H9 (cell line): ENCODE results near the gene MDFI. TPM values are rescaled to one million over a fixed set of nuclear protein-coding genes. Genes with fewer than 3 reads are reported as not detected.

Source experiments
- DNase-seq: peaks from one replicate; pipeline ENCODE4 v3.0.0-alpha.2; 2017
- H2AFZ ChIP-seq: one replicate; pipeline ENCODE4 v1.6.1; 2013; ENCODE audit warnings: mild to moderate bottlenecking, low read length, control low read depth, moderate library complexity
- H2AK5ac ChIP-seq: 2 replicates; pipeline ENCODE4 v1.6.1; 2013; ENCODE audit warnings: low read length, control low read depth, mixed read lengths; ENCODE audit not compliant: insufficient read length
- H2BK120ac ChIP-seq: one replicate; pipeline ENCODE4 v1.6.1; 2013; ENCODE audit warnings: low read depth, mild to moderate bottlenecking, low read length, control low read depth, inconsistent platforms; ENCODE audit not compliant: poor library complexity, severe bottlenecking
- H2BK12ac ChIP-seq: 2 replicates; pipeline ENCODE4 v1.6.1; 2013; ENCODE audit warnings: low read length, control low read depth, mixed read lengths, low read depth; ENCODE audit not compliant: insufficient read length
- H2BK15ac ChIP-seq: 2 replicates; pipeline ENCODE4 v1.6.1; 2013; ENCODE audit warnings: low read depth, low read length, control low read depth
- H2BK20ac ChIP-seq: one replicate; pipeline ENCODE4 v1.6.1; 2013; ENCODE audit warnings: low read depth, mild to moderate bottlenecking, low read length, control low read depth, inconsistent platforms; ENCODE audit not compliant: poor library complexity, severe bottlenecking
- H2BK5ac ChIP-seq: 2 replicates; pipeline ENCODE4 v1.6.1; 2013; ENCODE audit warnings: low read length, control low read depth, mixed read lengths; ENCODE audit not compliant: insufficient read length
- H3K14ac ChIP-seq: 2 replicates; pipeline ENCODE4 v1.6.1; 2013; ENCODE audit warnings: low read length, control low read depth; ENCODE audit not compliant: insufficient read depth
- H3K18ac ChIP-seq: 2 replicates; pipeline ENCODE4 v1.6.1; 2013; ENCODE audit warnings: low read depth, mild to moderate bottlenecking, mixed read lengths, low read length, control low read depth; ENCODE audit not compliant: insufficient read length
- H3K23ac ChIP-seq: 2 replicates; pipeline ENCODE4 v1.6.1; 2013; ENCODE audit warnings: low read length, control low read depth, mixed read lengths, low read depth; ENCODE audit not compliant: insufficient read length
- H3K23me2 ChIP-seq: 2 replicates; pipeline ENCODE4 v1.6.1; 2013; ENCODE audit warnings: low read depth, mild to moderate bottlenecking, mixed read lengths, low read length, control low read depth; ENCODE audit not compliant: insufficient read length, poor library complexity, severe bottlenecking
- H3K27ac ChIP-seq: 2 replicates; pipeline ENCODE4 v1.5.1; 2013; ENCODE audit warnings: low read length, control low read depth, mixed read lengths, low read depth; ENCODE audit not compliant: insufficient read length
- H3K27me3 ChIP-seq: 2 replicates; pipeline ENCODE4 v1.6.1; 2013; ENCODE audit warnings: low read length, control low read depth, inconsistent platforms; ENCODE audit not compliant: insufficient read depth
- H3K4ac ChIP-seq: 2 replicates; pipeline ENCODE4 v1.6.1; 2013; ENCODE audit warnings: low read depth, mild to moderate bottlenecking, control low read depth, inconsistent platforms, low read length, moderate library complexity
- H3K4me1 ChIP-seq: 2 replicates; pipeline ENCODE4 v1.6.1; 2013; ENCODE audit warnings: low read length, control low read depth, inconsistent platforms; ENCODE audit not compliant: insufficient read depth
- H3K4me2 ChIP-seq: 2 replicates; pipeline ENCODE4 v1.6.1; 2013; ENCODE audit warnings: low read length, control low read depth, mixed read lengths; ENCODE audit not compliant: insufficient read length, insufficient read depth
- H3K56ac ChIP-seq: 2 replicates; pipeline ENCODE4 v1.6.1; 2013; ENCODE audit warnings: low read depth, mild to moderate bottlenecking, mixed read lengths, low read length, control low read depth; ENCODE audit not compliant: insufficient read length
- H3K79me1 ChIP-seq: 2 replicates; pipeline ENCODE4 v1.6.1; 2013; ENCODE audit warnings: low read depth, mild to moderate bottlenecking, moderate library complexity, low read length, control low read depth, inconsistent platforms; ENCODE audit not compliant: insufficient read depth, poor library complexity, severe bottlenecking
- H3K79me2 ChIP-seq: 2 replicates; pipeline ENCODE4 v1.6.1; 2013; ENCODE audit warnings: low read length, control low read depth, inconsistent platforms; ENCODE audit not compliant: insufficient read depth
- H3K9ac ChIP-seq: 2 replicates; pipeline ENCODE4 v1.6.1; 2013; ENCODE audit warnings: low read length, control low read depth, mixed read lengths; ENCODE audit not compliant: insufficient read length; ENCODE audit errors: extremely low read depth
- H3K9me3 ChIP-seq: one replicate; pipeline ENCODE4 v1.6.1; 2013; ENCODE audit warnings: low read depth, low read length, inconsistent platforms; ENCODE audit not compliant: control insufficient read depth
- H3T11ph ChIP-seq: one replicate; pipeline ENCODE4 v1.6.1; 2013; ENCODE audit warnings: mild to moderate bottlenecking, low read length, control low read depth, inconsistent platforms
- H4K20me1 ChIP-seq: one replicate; pipeline ENCODE4 v1.6.1; 2013; ENCODE audit not compliant: control insufficient read depth, insufficient read length, insufficient read depth
- H4K5ac ChIP-seq: 2 replicates; pipeline ENCODE4 v1.6.1; 2013; ENCODE audit warnings: low read depth, mild to moderate bottlenecking, mixed read lengths, low read length, control low read depth; ENCODE audit not compliant: insufficient read length
- H4K8ac ChIP-seq: replicated peaks from 2 replicates; pipeline ENCODE4 v1.6.1; 2013; ENCODE audit warnings: low read length, control low read depth, mixed read lengths, low read depth; ENCODE audit not compliant: insufficient read length
- H4K91ac ChIP-seq: 2 replicates; pipeline ENCODE4 v1.6.1; 2013; ENCODE audit warnings: low read depth, mild to moderate bottlenecking, moderate library complexity, mixed read lengths, low read length, control low read depth; ENCODE audit not compliant: insufficient read length
- H3K27ac Mint-ChIP-seq, 3 experiments: 2 replicates in 2 of 3; 3 replicates in 1 of 3; pipeline ENCODE4 v1.8.0; 2020 to 2021; ENCODE audit warnings: mixed read lengths in 3 of 3, mild to moderate bottlenecking in 1 of 3, moderate library complexity in 1 of 3
- H3K27me3 Mint-ChIP-seq: 2 replicates; pipeline ENCODE4 v1.8.0; 2021; ENCODE audit warnings: low read depth, mild to moderate bottlenecking, moderate library complexity, mixed read lengths
- H3K36me3 Mint-ChIP-seq, 3 experiments: 2 replicates in 2 of 3; 3 replicates in 1 of 3; pipeline ENCODE4 v1.8.0; 2020 to 2021; ENCODE audit warnings: low read depth in 3 of 3, mixed read lengths in 3 of 3; ENCODE audit not compliant: insufficient read depth in 1 of 3
- H3K4me1 Mint-ChIP-seq, 2 experiments: 2 replicates each; pipeline ENCODE4 v1.8.0; 2020; ENCODE audit warnings: mixed read lengths in 2 of 2
- H3K4me3 Mint-ChIP-seq, 2 experiments: 2 replicates in 1 of 2; 3 replicates in 1 of 2; pipeline ENCODE4 v1.8.0; 2020 to 2021; ENCODE audit warnings: mild to moderate bottlenecking in 2 of 2, mixed read lengths in 2 of 2, moderate library complexity in 1 of 2
- H3K9me3 Mint-ChIP-seq, 2 experiments: 2 replicates in 1 of 2; 3 replicates in 1 of 2; pipeline ENCODE4 v1.8.0; 2020; ENCODE audit warnings: mild to moderate bottlenecking in 2 of 2, mixed read lengths in 2 of 2, moderate library complexity in 1 of 2
- CTCF ChIP-seq: fragments of 200-600 bp; sonication (generic); conservative IDR thresholded peaks from 3 replicates; pipeline ENCODE4 v1.8.0; 2021; ENCODE audit warnings: antibody characterized with exemption, mild to moderate bottlenecking
- WGBS: extraction: QIAGEN DNeasy Blood & Tissue Kit; methylation state at CpG from one replicate; pipeline ENCODE4 v1.1.7; 2013; ENCODE audit warnings: missing lambda C conversion rate, low lambda C conversion rate, mixed read lengths; ENCODE audit not compliant: insufficient read length; ENCODE audit errors: extremely low coverage; 5-methylcytosine and 5-hydroxymethylcytosine counted together
- total RNA-seq: library from RNA; stranded (reverse); gene quantifications from 2 replicates; pipeline ENCODE4 v1.2.1, GENCODE V29; 2021

Gene MDFI
- total RNA-seq, 1 experiment from 2014 or later = 45.0 TPM

GRCh38 chr6:41692730-41693129 is 54.5 kb downstream of the MDFI start:
- no peak overlapping the region for H2BK12ac ChIP-seq
- no peak overlapping the region for H2AK5ac ChIP-seq
- H2BK5ac ChIP-seq = no peak overlapping the region
- no peak for DNase-seq
- H3K79me1 ChIP-seq = no peaks in the 10 kb centered on the region
- Mint-ChIP-seq H3K4me3 (no peak overlapping the region), H3K27ac (no peak overlapping the region), H3K4me1 (peaks cover 17 to 19% of the 10 kb centered on the region in 2 experiments), H3K36me3 (no peaks in the 10 kb centered on the region; a peak in 2 of 7 replicates), H3K27me3 (peaks cover 13% of the 10 kb centered on the region), H3K9me3 (no peaks in the 10 kb centered on the region; a peak in 1 of 5 replicates)
- no peak overlapping the region for H3K14ac ChIP-seq
- no peaks in the 10 kb centered on the region for H3K23me2 ChIP-seq
- no peaks in the 10 kb centered on the region; the same call in 1 of the 2 replicates for H3K4me1 ChIP-seq
- no peak overlapping the region for H2BK15ac ChIP-seq
- no peak overlapping the region for H2BK120ac ChIP-seq
- no peak overlapping the region for H3K18ac ChIP-seq
- no peak overlapping the region for H3K56ac ChIP-seq
- H3T11ph ChIP-seq = no peak overlapping the region
- no peak overlapping the region for H3K9ac ChIP-seq
- H3K4me2 ChIP-seq = no peak overlapping the region
- no peak overlapping the region for H3K23ac ChIP-seq
- H4K20me1 ChIP-seq = peaks cover 4% of the 10 kb centered on the region
- no peaks in the 10 kb centered on the region for H3K9me3 ChIP-seq
- H3K79me2 ChIP-seq = no peaks in the 10 kb centered on the region
- no peak overlapping the region for H4K8ac ChIP-seq
- no peak for TF ChIP-seq CTCF
- H3K4ac ChIP-seq = no peak overlapping the region
- WGBS = no CpG with 5 or more reads among the region's 2 CpGs
- no peak overlapping the region for H2BK20ac ChIP-seq
- H4K5ac ChIP-seq = no peak overlapping the region
- no peak overlapping the region for H4K91ac ChIP-seq
- H3K27ac ChIP-seq = no peak overlapping the region
- no peaks in the 10 kb centered on the region for H3K27me3 ChIP-seq
- H2AFZ ChIP-seq = no peak overlapping the region
